Right atrium auricular region (tissue), 2 donors: Measurements from ENCODE around the gene PDAP1. TPM values are rescaled to one million over a fixed set of nuclear protein-coding genes. Genes with fewer than 3 reads are reported as not detected.

ENCODE experiments used
- DNase-seq: peaks from one replicate; pipeline ENCODE4 v3.0.0-alpha.2; 2019; ENCODE audit warnings: low spot score
- H3K27ac ChIP-seq, 2 donors: fragments of 200-600 bp; sonication (generic); 1 replicate in 1 of 2; 2 replicates in 1 of 2; pipeline ENCODE4 v1.5.1; 2016 to 2019
- H3K27me3 ChIP-seq, 2 donors: fragments of 200-600 bp; sonication (generic); one replicate each; pipeline versions ENCODE4 v1.5.1 to v1.6.0; 2017 to 2019
- H3K36me3 ChIP-seq: fragments of 200-600 bp; sonication (generic); one replicate; pipeline ENCODE4 v1.5.1; 2016
- H3K4me1 ChIP-seq, 2 donors: fragments of 200-600 bp; sonication (generic); one replicate each; pipeline versions ENCODE4 v1.5.1 to v1.6.0; 2017 to 2019
- H3K4me3 ChIP-seq, 2 donors: fragments of 200-600 bp; sonication (generic); 1 replicate in 1 of 2; 2 replicates in 1 of 2; pipeline ENCODE4 v1.5.1; 2017 to 2019; ENCODE audit warnings: mild to moderate bottlenecking in 1 of 2, moderate library complexity in 1 of 2
- H3K9me3 ChIP-seq, 2 donors: fragments of 200-600 bp; sonication (generic); one replicate each; pipeline ENCODE4 v1.5.1; 2019
- total RNA-seq, 2 donors: library from RNA; depleted of rRNA; stranded (reverse); fragments of >200 nt; gene quantifications; one replicate each; pipeline ENCODE4 v1.1.0, GENCODE V29; 2016
- TF ChIP-seq, protein P1 (sequence below), 2 donors: fragments of 200-600 bp; sonication (generic); IDR thresholded peaks; one replicate each; pipeline ENCODE4 v1.5.1; 2019; ENCODE audit warnings: antibody characterized with exemption in 2 of 2

PDAP1 gene
- total RNA-seq, 2 donors from 2014 or later: 70.9 to 93.3 TPM

DNA sequence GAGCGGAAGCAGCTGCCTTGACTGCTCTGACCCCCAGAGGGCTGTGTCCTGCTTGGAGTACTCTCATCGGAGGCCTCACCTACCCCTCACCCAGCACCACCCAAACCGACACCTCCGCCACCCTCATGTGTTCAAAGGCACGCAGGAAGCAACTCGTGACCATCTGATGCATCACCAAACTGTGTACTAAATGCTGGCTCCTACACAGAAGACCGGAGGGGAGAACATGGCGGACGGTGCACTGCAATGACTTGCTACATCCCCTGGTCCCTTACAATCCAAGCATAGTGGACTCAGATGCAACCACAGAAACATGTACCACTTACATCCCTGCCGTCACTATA lies 3.4 kb downstream of the PDAP1 start:
- Histone ChIP-seq H3K27me3 (no peaks in the 10 kb centered on the region), H3K9me3 (no peaks in the 10 kb centered on the region), H3K36me3 (peaks cover 36% of the 10 kb centered on the region), H3K4me1 (peaks cover 0 to 29% of the 10 kb centered on the region in 2 donors), H3K27ac (no peak overlapping the region), H3K4me3 (no peak overlapping the region)
- DNase-seq: no peak
- TF ChIP-seq, protein P1, sequence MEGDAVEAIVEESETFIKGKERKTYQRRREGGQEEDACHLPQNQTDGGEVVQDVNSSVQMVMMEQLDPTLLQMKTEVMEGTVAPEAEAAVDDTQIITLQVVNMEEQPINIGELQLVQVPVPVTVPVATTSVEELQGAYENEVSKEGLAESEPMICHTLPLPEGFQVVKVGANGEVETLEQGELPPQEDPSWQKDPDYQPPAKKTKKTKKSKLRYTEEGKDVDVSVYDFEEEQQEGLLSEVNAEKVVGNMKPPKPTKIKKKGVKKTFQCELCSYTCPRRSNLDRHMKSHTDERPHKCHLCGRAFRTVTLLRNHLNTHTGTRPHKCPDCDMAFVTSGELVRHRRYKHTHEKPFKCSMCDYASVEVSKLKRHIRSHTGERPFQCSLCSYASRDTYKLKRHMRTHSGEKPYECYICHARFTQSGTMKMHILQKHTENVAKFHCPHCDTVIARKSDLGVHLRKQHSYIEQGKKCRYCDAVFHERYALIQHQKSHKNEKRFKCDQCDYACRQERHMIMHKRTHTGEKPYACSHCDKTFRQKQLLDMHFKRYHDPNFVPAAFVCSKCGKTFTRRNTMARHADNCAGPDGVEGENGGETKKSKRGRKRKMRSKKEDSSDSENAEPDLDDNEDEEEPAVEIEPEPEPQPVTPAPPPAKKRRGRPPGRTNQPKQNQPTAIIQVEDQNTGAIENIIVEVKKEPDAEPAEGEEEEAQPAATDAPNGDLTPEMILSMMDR (IDR thresholded peaks at IDR 0.05): no peak

DNA sequence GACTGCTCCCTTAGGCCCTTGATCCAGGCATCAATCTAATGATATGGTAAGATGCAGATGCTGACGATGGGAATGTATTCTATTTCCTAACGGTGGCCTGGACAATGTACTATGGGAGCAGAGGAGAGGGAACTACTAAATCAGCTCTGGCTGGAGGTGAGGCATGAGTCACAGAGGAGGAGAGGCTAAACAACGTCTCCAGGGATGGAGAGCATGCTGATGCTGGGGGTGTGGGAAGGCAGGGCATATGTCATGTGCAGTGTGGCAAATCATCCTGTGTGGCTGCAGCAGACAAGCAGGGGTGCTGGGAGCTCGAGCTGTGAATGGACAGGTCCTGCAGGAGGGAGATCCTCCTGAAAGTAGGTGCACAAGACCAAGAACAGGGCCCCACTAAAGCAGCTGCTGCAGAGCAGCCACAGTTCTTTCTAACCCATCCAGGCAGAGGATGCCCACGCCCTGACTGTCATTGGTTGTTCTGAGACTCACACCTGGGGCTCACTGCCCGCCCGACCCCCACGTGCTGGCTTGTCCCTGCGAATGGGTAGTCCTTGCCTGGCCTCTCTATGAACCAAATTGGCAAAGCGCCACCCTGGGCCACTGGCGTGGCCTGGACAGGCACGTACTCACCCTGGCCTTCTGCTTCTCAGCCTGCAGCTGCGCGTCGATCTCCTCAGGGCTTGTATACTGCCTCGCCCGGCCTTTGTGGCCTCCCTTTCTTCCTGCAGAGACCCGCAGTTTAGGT lies 4.0 kb downstream of the PDAP1 start:
- Histone ChIP-seq H3K4me1 (peaks cover 0 to 24% of the 10 kb centered on the region in 2 donors), H3K9me3 (no peaks in the 10 kb centered on the region), H3K4me3 (no peak overlapping the region), H3K36me3 (peaks cover 41% of the 10 kb centered on the region), H3K27ac (no peak overlapping the region), H3K27me3 (no peaks in the 10 kb centered on the region)
- TF ChIP-seq, protein P1 (IDR thresholded peaks at IDR 0.05): no peak
- no peak for DNase-seq

DNA sequence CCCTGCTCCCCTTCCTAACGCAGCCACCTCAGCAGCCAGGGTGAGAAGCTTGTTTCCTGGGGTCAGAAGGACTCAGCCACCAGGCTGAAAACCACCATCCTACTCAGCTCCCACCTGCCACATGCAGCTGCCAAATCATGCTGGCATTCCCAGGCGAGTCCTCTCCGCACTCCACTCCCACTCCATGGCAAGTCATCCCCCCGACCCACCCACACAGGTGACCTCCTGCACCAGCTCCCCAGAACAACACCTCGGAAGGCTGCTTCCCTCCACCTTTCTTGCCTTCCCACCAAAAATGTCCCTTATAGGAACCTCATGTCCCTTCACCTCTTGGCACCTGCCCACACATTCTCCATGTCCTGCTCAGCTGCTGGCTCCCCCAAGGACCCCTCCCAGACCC lies 4.6 kb downstream of the PDAP1 start:
- Histone ChIP-seq H3K27me3 (no peaks in the 10 kb centered on the region), H3K36me3 (peaks cover 46% of the 10 kb centered on the region), H3K9me3 (no peaks in the 10 kb centered on the region), H3K4me1 (peaks cover 0 to 22% of the 10 kb centered on the region in 2 donors), H3K4me3 (no peak overlapping the region), H3K27ac (no peak overlapping the region)
- no peak for DNase-seq
- TF ChIP-seq, protein P1 (IDR thresholded peaks at IDR 0.05): no peak

DNA sequence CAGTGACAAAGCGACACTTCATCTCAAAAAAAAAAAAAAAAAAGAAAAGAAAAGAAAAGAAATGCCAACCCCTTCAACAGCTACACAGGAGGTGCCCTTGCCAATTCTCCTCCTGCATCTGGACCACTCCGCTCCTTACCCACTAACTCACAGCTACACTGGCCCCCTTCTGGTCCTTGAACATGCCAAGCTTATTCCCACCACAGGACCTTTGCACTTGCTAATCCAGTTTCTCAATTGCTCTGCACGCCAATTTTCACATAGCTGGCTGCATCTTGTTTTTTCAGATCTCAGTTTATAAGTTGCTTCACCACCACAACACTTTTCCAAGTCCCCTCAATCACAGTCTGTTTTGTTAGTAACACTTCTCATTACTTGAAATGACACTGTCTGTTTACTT lies 5.5 kb downstream of the PDAP1 start:
- DNase-seq: no peak
- H3K27me3 ChIP-seq: no peaks in the 10 kb centered on the region
- H3K27ac ChIP-seq: no peak overlapping the region
- H3K9me3 ChIP-seq: no peaks in the 10 kb centered on the region
- H3K36me3 ChIP-seq: peaks cover 55% of the 10 kb centered on the region
- H3K4me1 ChIP-seq: peaks cover 0 to 22% of the 10 kb centered on the region in 2 donors
- no peak overlapping the region for H3K4me3 ChIP-seq
- TF ChIP-seq, protein P1 (IDR thresholded peaks at IDR 0.05): no peak

GRCh38 chr7:99399597-99399996 lies 8.8 kb downstream of the PDAP1 start:
- no peak overlapping the region for H3K27ac ChIP-seq
- peaks cover 82% of the 10 kb centered on the region for H3K36me3 ChIP-seq
- H3K4me3 ChIP-seq: no peak overlapping the region
- no peak for DNase-seq
- no peaks in the 10 kb centered on the region for H3K27me3 ChIP-seq
- TF ChIP-seq, protein P1 (IDR thresholded peaks at IDR 0.05): no peak
- H3K9me3 ChIP-seq: no peaks in the 10 kb centered on the region
- no peaks in the 10 kb centered on the region for H3K4me1 ChIP-seq
